Measurements from ENCODE around the gene CDKN2D. TPM values are rescaled to one million over a fixed set of nuclear protein-coding genes. Genes with fewer than 3 reads are reported as not detected.
A peak's percentile ranks its signal among the peaks of the same experiment; 100 is the strongest.

Gene CDKN2D
- total RNA-seq, result 11.4 TPM
- long read RNA-seq, transcript CDKN2D-201 (3 exons, 1,086 nt), result major isoform, 5 of 10 reads
- long read RNA-seq, partial matches to known transcripts, result 1 of 10 reads
- long read RNA-seq, other reads (novel, unspliced or antisense), result 0 of 10 reads

DNA sequence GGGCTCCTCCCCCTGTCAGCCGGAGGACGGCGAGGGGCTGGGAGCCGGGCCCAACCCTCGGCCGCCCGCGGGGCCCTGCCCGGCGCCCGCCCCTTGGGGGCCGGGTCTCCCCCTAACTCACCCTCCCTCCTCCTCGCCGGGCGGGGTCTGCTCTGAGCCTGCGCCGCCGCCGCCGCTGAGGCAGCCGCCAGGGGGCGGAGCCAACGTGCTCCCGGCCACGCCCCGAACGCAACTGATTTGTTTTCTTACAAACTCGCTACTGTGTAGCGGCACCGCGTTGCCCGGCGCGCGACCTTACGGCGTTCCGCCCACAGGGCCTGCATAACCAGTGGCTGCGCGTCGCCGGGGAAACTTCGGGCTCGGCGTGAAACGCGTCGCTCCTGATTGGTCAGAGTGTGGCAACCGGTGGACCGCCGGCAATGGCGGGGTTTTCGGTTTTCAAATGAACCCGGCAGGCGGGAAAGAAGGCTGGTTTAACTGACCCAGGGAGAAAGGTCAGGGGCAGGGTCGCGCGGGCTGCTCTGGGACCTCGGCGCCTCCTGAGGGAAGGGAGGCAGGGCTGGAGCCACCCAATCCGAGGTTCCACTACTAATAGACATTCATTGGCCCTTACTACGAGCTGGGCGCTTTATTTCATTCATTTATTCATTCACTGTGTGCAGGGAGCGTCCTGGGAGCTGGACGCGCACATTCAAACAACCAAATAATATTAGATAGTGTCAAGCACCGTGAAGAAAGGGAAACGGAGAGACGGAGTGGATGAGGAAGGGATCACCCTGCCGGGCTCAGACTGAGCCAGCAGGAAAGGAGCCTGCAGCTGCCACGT lies at the start of gene CDKN2D:
Gene CDKN2D (minus strand): TSS at position 154 of the 826 bp plus-strand sequence. CDS start 326 bp downstream, outside the sequence.
- DNase-seq (ENCODE audit: low spot score), result peak; percentile 100

DNA sequence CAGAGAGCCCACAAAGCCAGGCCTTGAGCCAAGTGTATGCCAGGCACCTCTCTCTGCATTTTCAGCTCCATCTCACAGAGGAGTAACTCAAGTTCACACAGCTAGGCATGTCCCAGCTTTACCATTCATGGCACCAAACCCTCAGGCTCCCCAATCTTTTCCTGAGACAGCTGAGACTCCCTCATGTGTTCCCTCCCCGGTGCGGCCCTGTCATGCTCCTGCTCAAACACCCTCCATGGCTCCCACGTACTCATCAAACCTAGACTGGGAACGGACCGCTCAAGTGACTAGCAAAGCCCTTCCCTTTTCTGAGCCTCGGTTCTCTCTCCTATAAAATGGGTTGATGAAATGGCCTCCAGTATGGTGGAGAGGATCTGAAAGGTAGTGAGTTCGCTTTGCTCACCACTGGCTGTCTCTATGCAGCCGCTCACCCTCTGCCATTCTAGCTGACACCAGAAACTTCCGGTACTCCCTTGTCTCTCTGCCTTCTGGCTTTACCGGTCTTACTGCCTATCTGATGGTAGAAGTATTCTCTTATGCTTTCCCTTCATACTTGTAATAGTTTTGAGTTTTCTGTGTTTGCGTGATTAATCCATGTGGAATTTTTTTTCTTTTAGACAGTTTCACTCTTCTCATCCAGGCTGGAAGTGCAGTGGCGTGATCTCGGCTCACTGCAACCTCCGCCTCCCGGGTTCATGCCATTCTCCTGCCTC lies 48.8 kb upstream of the CDKN2D start:
- DNase-seq (ENCODE audit: low spot score), result no peak

DNA sequence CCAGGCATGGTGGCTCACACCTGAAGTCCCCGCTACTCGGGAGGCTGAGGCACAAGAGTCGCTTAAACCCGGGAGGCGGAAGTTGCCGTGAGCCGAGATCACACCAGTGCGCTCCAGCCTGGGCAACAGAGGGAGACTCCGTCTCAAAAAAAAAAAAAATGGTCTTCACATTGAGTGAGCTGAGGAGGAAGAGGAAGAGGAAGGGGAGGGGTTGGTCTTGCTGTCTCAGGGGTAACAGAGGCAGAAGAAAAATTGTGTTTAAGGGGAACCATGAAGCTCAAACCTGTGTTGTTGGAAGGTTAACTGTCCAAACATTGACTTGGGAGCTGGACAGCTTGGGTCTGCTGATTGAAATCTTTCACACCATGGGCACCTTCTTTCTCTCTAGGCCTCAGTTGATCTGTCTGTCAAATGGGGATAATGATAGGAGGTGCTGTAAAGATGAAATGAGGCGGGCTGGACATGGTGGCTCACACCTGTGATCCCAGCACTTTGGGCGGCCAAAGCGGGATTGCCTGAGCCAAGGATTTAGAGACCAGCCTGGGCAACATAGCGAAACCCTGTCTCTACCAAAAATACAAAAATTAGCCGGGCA lies 46.7 kb upstream of the CDKN2D start:
- no peak for DNase-seq (ENCODE audit: low spot score)

DNA sequence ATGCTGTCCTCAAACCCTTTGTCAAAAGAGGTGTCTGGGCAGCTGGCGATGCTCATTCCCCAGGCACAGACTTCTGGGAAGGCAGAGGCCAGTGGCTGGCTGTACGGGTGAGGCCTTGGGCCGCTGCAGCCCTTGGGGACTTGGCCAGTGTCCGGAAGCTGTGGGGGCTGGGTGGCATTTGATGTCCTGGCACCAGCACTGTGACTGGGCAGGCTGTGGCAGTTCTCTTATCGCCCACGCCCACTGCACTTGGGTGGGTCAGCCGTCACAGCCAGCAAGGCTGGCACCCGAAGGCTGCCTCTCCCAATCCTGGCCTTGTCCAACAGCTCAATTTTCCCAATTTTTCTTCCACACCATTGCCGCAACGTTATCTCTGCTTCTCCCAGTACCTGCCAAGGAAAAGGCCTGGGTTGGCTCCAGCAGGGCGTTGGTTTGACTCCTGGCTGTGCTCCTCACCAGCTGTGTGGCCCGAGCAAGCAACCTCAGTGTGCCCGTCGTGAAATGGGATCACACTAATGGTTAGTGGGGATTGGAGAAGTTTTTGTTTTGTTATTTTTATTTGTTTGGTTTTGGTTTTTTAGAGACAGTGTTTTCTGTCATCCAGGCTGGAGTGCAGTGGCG lies 43.8 kb upstream of the CDKN2D start:
- DNase-seq (ENCODE audit: low spot score), result no peak

DNA sequence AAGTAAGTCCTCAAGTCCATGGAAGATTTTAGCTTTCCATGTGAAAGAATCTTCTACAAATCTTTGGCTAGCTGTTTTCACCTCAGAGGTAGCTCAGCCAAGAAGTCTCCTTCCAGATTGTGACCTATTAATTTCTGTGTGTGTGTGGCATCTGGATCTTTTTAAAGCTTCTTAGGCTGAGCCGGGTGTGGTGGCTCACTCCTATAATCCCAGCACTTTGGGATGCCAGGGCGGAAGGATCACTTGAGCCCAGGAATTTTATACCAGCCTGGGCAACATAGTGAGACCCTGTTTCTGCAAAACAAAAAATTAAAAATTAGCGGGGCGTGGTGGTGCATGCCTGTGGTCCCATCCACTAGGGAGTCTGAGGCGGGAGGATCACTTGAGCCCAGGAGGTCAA lies 43.1 kb upstream of the CDKN2D start:
- no peak for DNase-seq (ENCODE audit: low spot score)

DNA sequence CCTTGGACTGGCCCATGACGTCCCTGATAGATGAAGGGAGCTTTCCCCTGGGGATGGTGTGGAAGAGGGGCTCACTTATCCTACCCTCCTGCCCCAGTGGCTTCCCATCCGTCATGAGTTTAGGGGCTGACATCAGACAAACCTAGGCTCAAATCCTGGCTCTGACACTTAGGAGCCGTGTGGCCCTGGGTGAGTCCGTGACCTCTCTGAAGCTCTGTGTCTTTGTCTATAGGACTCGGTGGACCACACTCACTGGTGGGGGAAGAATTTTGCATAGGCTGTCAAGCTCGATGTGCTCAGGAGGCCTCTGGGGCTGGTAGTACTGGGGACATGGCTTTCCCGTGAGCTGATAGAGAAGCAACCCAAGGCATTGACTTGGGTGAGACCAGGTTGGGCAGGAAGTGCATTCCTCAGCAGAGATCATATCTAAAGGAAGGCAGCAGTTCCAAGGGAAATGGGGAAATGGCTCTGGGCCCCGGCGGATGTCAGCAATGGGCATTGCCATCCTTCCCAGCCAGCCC lies 35.7 kb upstream of the CDKN2D start:
- DNase-seq (ENCODE audit: low spot score), result no peak

DNA sequence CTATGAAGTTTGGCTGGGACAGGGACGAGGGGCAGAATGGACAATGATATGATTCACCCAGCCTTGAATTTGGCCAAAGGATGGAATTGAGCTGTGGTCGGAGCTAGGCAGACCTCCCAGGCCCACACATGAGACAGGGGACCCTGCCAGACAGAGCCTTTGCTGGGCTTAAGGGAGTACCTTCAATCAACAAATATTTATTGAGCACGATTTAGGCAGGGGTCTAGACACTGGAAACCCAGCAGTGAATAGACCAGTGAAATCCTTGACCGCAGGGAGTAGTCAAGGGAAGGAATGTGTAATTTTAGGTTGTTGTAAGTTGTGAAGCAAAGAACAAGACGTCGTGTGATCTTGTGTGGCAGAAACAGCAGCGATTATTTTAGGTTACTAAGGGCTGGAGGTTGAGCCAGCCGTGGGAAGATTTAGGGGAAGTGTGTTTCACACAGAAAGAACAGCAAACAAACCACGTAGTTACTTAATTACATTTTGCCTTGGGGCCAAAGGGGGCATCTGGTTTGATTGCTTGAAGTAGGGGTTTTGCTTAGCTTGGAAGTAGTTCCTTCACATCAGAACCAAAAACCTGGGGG lies 35.2 kb upstream of the CDKN2D start:
- DNase-seq (ENCODE audit: low spot score), result no peak

DNA sequence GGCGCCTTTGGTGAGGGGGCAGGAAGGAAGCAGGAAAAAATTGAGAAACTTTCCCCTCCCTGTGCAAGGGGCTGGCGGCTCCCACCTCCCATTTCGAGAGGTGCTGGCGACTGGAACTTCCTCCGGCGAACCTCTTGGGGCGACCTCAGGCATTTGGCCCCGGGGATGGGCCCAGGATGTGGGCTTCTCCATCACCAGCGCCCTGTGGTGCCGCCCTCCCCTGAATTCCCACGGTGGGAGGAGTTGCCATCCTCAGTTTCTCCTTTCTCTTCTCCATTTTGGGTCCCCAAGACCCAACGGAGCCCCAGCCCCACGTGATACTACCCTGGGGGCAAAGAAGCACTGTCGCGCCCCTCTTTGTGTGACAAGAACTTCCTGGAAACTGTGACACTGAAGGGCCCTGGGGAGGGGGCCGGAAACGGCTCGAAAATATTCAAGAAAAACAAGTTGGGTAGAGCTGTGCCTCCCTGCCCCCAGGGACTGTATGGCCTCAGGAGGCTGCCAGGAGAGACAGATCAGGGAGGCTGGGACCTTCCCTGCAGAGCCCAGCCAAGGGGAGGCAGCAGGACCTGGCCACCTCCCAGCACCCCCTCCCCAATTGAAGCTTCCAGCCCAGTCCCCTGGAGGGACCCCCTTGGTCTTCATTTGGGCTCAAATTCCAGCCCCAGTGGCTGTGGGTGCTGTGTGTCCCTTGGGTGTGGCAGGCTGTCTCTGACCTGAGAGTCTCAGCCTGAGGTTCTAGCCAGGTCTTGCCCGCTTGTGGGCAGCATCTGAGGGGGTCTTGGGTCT lies 34.5 kb upstream of the CDKN2D start:
- DNase-seq (ENCODE audit: low spot score), result no peak

DNA sequence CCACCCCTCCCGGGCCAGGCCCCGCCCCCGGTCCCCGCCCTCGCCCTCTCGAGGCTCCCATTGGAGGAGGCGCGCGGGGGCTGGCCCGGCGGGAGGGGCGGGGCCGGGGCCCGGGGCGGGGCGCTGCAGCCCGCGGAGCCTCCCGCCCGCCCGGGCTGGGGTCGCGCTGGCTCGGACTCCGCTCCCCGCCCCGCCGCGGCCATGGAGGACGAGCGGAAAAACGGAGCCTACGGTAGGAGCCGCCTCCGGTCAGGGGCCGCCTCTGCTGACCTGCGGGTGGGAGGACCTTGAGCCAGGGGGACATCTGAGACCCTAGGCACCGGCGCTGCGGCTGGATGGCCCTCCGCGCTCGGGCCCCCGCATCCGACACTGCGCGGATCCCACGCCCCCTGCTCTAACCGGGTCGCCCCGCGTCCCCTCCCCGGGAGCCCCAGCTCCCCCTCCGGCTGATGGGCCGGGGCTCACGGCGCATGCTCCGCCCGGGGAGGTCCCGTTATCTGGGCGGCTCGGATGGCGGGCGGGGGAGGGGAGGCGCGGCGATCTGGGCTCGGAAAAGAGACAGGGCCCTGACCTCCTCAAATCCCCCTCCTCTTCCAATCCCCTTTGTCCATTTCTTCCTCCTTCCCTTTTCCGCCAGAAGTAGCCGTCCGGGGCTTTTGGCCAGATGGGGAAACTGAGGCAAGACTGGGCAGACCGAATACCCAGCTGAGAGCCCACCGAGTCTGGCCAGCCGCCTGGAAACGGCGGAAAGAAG lies 33.7 kb upstream of the CDKN2D start:
- DNase-seq (ENCODE audit: low spot score), result peak; percentile 94

DNA sequence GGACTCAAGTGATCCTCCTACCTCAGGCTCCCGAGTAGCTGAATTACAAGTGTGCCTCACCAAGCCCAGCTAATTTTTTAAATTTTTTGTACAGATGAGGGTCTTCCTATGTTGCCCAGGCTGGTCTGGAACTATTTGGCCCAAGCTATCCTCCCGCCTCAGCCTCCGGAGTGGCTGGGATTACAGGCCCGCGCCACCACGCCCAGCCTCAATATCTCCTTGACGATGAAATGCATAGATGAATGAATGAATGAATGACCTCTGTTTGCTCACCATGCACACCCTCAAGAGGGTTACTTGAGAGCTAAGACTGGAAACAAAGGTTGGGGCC lies 33.2 kb upstream of the CDKN2D start:
- no peak for DNase-seq (ENCODE audit: low spot score)

DNA sequence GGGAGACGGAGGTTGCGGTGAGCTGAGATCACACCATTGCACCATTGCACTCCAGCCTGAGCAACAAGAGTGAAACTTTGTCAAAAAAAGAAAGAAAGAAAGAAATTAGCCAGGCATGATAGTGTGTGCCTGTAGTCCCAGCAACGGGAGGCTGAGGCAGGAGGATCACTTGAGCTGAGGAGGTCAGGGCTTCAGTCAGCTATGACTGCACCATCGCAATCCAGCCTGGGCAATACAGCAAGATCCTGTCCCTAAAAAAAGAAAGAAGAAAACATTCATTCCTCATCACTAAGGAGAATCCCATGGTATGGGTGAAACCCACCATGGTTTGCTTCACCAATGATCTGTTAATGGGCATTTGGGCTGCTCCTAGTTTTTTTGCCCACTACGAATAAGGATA lies 31.4 kb upstream of the CDKN2D start:
- no peak for DNase-seq (ENCODE audit: low spot score)

DNA sequence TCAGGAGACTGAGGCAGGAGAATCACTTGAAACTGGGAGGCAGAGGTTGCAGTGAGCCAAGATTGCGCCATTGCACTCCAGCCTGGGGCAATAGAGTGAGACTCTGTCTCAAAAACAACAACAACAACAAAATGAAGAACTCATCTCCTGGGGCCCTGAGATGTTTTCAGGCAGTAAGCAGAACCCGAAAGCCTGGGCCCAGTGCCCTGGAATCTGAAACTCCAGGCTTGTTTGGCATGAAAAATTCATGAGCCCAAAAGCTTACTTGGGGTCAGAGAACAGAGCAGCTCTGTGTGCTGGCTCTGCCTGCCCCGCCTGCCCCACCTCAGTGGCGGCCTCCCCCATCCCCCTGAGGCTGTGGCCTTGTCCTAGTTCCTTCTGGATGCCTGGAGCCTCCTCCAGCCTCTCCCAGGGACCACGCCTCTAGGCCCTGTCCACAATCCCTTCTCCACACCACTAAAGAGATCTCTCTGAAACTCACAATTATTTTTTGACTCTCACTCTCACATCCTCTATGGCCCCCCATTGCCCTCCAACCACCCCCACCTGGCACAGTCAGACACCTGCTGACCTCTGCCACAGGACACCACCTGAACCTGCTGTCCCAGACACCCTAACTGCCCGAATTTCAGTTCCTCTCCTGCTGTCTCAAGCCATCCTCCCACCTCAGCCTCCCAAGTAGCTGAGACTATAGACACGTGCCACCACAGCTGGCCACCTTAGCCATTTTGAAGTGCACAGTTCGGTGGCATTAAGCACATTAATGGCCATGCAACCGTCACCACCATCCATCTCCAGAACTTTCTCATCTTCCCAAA lies 25.2 kb upstream of the CDKN2D start:
- no peak for DNase-seq (ENCODE audit: low spot score)

DNA sequence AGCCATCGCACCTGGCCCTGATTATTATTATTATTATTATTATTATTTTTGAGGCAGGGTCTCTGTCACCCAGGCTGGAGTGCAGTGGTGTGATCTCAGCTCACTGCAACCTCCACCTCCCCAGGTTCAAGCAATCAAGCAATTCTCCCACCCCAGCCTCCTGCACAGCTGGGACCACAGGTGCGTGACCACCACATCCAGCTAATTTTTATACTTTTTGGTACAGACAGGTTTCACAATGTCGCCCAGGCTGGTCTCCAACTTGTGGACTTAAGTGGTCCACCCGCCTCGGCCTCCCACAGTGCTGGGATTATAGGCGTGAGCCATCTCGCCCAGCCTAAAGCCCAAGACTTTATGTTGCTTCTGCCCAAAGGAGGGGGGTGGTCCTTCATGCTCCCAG lies 24.4 kb upstream of the CDKN2D start:
- no peak for DNase-seq (ENCODE audit: low spot score)

DNA sequence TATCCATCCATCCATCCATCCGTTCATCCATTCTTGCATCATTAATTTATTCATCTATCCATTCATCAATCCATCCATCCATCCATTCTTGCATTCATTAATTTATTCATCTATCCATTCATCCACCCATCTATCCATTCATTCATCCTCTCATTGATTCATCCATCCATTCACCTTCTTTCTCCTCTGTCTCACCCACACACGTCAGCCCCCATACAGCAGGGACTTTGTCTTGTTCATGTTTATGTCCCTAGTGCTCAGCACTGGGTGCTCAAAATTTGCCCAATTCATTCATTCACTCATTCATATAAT lies 19.0 kb upstream of the CDKN2D start:
- DNase-seq (ENCODE audit: low spot score), result no peak

DNA sequence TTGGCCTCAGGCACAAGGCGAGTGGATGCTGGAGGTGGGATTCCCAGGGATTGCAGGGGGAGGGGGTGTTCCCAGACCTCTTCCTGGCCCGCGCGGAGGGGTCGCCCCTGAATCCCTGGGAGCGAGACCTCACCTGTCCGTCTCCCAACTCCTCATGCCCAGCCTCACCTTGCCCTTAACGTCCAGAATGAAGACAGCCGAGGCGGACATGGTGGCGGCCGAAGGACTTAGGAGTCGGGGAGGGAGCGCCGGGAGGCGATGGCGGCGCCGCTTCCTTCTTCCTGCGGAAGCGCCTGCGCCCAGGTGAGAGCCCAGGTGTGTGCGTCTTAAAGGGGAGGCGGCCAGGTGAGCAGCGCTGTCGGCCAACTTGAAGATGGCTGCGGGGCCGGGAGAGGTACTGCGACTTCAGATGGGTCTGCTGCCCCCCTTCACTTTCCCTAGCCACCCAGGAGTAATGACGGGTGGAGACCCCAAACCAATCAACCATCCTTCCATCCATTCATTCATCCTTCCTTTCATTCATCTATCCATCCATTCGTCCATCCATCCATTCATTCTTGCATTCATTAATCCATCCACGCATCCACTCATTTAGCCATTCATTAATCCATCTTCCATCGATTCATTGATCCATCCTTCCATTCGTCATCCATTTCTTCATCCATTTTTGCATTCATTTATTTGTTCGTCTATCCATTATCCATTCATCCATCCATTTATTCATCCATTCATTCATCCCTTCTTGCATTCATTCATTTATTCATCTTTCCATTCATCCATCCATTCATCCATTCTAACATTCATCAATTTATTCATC lies 18.5 kb upstream of the CDKN2D start, which contains the start of gene AP1M2:
Gene AP1M2 (minus strand): TSS at position 291 of the 817 bp plus-strand sequence. CDS start 81 bp downstream, at position 210.
- no peak for DNase-seq (ENCODE audit: low spot score)

DNA sequence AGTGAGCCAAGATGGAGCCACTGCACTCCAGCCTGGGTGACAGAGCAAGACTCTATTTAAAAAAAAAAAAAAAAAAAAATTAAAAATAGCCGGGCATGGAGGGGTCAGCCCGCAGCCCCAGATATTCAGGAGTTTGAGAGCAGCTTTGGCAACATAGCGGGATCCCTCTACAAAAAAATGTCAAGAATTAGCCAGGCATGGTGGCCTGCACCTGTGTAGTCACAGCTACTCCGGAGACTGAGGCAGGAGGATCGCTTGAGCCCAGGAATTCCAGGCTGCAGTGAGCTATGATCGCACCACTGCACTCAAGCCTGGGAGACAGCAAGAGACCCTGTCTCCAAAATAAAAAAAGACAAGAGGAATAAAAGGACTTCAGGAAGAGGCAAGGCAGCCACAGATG lies 17.6 kb upstream of the CDKN2D start:
- DNase-seq (ENCODE audit: low spot score), result no peak

DNA sequence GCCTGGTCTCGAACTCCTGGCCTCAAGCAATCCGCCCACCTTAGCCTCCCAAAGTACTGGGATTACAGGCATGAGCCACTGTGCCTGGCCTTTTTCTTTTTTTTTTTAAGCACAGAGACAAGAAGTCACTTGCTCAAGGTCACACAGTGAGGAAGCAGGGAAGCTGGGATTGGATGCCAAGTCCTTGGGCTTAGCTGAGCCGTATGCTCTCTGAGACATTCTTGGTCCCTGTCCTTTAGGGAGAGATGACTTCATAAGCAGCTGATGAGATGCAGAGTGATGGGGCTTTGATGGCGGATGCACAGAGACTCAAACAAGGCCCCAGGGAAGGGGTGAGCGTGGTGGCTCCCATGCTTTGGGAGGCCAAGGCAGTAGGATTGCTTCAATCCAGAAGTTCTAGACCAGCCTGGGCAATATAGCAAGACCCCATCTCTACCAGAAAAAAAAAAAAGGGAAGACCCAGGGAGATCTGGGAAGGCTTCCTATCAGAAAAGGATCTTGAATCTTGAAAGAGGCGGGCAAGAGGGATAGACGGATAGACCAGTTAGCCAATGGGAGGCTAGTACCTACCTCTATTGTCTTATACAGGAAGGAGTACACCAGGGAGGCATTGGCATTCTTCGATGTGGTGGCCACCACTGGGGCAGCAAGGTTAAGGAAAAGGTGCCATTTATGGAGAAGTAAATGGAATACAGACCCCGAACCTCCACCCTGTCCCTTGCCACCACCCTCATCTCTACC lies 14.4 kb upstream of the CDKN2D start:
- no peak for DNase-seq (ENCODE audit: low spot score)

Measured in mesenteric fat pad (tissue), 1 donor.